ENCODE results near the gene ACTR6.
A peak's percentile ranks its signal among the peaks of the same experiment; 100 is the strongest.

ACTR6 gene

DNA sequence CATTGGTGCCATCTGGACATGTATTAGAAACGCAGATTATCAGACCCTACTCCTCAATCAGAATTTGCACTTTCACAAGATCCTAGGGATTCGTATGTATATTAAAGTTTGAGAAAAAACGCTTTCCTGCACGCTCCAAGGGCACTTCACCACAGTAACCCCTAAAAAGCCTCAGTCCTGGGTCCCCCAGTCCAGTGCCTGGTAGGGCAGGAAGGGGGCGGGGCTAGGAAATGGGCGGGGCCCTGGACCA lies 65.9 kb downstream of the ACTR6 start:
- DNase-seq (ENCODE audit: low spot score): no peak

DNA sequence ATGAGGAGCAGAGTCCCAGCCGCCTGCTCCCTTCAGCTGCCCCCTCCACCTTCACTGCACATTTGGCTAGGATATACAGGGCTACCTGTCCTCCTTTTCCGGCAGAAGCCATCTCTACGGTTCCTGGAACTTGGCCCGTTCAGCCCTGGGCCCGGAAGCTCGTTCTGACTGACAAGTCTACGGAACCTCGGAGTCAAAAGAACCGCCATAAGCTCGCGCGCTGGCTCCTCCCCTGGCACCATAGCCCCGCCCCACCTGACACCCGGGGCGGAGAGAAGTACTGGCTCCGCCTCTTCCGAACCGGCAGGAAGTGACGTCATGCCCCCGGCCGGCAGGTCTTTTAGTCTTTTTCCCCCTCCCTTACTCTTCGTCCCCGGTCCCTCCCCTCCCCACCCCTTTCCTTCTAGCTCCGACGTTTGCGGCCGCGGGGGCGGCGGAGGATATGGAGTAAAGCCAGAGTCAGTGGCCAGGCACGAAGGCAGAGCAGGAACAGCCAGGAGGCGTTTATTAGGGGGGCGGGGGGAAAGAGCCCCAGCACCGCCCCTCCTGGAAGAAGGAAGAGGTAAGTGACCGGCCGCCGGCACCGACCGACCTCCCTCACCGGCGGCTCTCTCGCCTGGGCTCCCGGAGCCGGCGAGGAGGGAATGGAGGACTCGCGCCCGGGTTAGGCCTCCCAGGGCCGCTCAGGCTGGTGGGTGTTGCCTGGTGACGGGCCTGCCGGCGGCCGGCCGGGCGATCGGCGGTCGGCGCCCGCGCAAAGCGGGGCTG lies 66.4 kb downstream of the ACTR6 start, which contains the start of the genes DEPDC4 and SCYL2:
TSS of gene DEPDC4 (minus strand) at position 245 of the 768 bp plus-strand sequence. CDS start at position 242, 3 bp downstream.
TSS of gene SCYL2 (plus strand) at position 343 of the 768 bp plus-strand sequence. CDS start 15,794 bp downstream, outside the sequence.
- peak; percentile 84 for DNase-seq (ENCODE audit: low spot score)

DNA sequence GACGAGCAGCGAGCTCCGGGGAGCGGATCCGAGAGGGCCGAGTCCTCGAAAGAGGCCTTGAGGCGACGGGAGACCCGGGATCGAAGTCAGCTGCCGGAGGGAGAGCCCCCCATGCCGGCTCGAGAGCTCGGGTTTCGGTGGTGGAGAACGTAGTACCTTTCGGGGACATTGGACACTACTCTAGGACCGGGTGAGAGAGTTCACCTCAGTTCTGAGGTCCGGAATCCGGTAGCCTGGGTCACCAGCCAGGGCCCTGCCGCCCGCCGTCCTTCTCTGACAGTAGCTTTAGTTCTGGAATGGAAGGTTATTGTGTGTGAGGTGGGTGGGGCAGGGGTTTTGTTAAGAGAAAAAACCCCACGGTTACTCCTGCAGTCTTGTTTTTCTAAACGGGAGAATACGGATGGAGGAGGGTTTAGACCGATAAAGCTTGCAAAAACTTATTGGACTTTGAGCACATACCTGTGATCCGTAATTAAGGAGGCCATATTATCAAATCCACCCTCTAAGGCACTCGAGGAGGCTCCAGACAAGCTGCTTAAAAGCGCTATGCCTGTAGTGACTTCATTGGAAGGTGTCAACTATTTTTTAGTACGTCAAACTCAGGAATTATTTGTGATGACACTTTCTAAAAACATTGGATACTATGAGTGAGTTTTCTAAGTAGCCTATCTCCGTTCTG lies 67.1 kb downstream of the ACTR6 start:
- DNase-seq (ENCODE audit: low spot score): peak; percentile 22

DNA sequence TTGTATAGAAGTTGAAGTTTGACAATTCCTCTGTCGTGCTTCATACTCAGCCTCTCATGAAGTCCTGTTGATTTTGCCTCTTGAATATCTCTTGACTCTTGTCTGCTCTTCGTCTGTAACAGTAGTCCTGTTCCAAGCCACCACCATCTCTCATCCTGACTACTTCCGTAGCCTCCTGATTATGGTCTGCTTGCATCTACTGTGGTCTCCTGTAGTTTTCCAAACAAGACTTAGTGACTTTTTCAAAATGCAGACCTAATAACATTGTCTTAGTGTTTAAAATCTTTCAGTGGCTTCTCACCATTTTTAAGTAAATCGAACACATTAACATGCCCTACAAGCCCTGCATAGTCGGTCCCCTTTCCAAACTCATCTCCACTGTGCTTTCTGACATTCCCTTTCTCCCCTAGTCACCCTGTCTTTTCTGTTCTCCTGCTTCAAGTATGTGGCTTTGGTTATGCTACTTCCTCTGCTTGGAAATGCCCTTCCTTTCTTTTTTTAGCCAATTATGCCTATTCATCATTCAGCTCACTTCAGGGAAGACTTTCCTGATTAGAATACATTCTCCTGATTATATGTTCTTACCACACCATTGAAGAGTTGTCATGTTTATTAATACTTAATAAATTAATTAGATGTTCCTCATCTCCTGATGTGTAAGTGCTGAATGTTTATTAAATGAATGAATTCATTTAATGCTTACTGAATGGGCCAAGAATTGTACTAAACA lies 68.4 kb downstream of the ACTR6 start:
- DNase-seq (ENCODE audit: low spot score): no peak

DNA sequence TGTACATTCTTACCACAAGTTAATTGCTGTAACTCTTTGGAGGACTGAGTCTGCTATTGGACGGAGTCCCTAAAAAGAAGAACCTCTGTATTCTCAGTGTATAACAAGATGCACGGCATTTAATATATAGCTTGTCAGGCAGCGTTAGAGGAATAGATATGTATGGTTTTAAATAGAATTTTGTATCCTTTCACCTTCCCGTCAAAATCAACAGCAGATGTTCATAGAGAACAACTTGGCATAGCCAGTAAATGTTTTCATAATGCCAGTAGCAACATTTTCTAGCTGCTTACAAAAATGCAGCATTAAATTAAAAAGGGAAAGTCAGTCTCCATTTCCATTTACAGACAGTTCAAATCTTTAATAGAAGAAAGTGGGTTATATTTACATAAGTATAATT lies 73.2 kb downstream of the ACTR6 start:
- DNase-seq (ENCODE audit: low spot score): no peak
